CD4-positive, alpha-beta T cell treated with Interleukin-4 for 4 hours (primary cell): ENCODE data around the gene CCDC93.
"Not testable (repeated sequence)": the region's sequence is repeated elsewhere in the genome, so short reads cannot be mapped to it uniquely, and the experiment has no call there.

Experiments
- DNase-seq: peaks from one replicate; pipeline ENCODE4 v3.0.0-alpha.2; 2020

Gene CCDC93

DNA sequence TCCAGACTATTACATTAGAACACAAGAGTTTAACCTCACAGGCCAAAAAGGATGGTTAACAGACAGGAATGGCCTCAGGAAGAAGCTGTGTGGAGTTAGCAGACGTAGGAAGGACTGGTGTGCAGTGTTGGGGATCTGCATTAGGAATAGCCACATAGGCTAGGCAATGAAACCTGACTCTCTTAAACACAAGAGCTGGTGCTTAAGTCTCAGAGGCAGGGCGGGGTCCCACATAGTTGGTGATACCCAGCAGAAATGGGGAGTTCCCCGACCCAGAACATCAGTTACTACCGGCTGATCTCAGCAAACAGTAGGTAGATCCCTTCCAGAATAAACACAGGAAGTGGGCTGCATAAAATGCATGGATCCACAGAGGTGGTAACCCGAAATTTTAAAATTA lies 64.1 kb downstream of the CCDC93 start:
- no peak for DNase-seq

DNA sequence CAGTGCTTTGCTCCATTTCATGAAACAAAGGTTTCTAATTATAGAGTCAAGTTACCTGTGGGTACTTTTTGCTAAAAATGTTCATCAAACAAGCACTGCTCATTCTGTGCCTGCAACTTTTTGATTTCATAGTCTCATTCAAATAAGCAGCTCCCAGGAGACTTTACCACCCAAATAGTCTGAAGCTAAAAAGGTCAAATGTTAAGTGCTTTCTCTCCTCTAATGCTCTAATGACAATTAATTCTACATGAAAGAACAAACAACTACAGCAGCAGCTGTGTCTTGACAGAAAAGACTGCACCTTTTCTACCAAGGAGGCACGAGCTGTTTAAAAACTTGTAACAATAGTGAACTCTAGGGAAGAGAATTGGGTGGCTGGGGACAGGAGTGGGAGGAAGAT lies 65.3 kb downstream of the CCDC93 start:
- no peak for DNase-seq

DNA sequence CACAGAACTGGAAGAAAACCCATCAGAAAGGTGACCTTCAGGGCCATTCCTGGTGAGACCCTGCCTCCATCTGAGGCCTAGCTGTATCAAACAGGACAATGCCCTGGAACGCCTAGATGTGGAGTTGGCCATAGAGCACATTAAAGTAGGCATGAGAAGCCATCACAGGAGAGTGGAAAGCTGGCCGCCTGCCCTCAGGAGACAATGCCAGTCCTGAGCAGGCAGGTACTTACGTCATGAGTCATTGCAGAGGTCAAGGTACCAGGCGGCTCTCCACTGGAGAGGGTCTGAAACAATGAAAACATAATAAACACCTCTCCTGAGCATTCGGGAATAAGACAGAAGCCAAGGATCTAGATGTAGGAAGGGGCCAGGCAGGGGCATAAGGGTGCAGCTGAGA lies 68.6 kb downstream of the CCDC93 start:
- DNase-seq, result no peak

DNA sequence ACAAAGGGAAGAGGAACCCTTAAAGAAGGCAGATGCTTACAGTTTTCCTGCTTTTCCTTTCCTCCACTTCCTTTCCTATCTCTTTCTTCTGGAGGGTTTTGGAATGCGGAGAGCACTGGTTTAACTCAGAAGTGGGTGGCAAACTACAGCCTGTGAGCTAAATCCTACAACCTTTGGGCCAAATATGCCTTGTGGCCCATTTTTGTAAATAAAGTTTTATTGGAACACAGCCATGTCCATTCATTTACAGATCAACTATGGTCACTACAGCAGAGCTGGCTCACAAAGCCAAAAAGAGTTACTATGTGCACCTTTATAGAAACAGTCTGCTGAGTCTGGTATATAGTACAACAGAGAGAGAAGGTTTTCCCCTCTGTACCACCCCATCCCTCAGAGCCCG lies 69.1 kb downstream of the CCDC93 start:
- DNase-seq, result no peak

DNA sequence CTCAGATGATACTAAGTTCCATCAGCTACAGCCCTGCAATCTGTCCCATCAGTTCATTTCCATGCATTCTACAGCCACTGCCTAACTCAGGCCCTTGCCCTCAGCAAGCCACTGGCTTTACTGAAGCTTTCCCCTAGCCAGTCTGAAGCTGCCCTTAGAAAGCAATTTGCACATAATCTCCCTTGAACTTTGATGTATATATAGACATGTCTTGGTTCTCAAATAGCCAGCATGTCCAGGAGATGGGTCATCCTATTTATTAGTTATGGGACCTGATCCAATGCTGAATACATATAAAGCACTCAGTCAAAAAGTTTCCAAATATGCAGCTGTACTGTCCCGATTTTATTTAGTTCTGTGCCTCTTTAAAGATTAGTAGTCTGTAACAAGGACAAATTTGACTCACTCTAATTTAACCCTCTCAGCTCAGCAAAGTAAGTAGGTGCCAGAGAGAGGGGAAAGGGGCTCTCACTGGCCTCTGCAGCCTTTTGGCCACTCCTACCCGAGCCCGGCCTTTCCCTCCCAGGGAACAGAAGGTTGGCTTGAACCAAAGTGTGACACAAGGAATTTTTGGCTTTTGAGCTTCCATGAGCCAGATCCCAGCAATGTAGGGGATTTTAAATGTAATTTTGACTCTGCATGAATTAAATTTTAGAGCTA lies 70.7 kb downstream of the CCDC93 start:
- no peak for DNase-seq

DNA sequence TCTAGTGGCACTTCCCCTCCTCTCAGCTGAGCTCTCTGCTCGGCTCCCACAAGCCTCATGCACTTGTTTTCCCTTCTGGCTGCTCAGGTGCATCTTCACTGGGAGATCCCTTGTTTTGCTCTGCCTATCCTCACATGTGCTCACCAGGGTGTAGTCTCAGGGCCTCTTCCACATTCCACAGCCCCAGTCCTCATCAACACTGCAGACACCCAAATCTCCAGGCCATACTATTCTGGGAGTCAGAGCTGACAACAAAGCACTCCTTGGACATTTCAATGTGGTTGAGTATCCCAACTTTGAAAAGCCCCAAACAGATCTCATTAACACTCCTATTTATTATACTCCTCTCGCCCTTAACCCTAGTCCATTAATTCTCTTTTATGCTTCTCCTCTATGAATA lies 71.3 kb downstream of the CCDC93 start:
- no peak for DNase-seq

DNA sequence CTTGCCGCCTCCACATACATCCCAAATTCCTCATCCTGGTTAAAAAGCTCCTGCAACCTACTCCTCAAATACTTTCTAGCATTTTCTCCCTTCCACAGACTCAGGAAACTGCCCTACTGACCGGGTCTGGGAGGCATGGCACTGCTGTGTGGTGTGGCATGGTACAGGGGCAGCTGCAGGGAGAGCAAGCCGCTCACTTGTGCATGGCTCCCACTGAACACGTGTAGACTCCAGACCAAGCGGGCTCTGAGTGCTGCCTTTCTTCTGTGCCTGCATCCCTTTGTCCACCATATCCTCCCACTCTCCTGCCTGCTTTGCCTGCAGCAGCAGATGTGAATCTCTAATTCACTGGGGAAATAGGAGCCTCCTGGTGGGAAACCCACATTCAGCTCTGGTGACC lies 72.2 kb downstream of the CCDC93 start:
- no peak for DNase-seq

DNA sequence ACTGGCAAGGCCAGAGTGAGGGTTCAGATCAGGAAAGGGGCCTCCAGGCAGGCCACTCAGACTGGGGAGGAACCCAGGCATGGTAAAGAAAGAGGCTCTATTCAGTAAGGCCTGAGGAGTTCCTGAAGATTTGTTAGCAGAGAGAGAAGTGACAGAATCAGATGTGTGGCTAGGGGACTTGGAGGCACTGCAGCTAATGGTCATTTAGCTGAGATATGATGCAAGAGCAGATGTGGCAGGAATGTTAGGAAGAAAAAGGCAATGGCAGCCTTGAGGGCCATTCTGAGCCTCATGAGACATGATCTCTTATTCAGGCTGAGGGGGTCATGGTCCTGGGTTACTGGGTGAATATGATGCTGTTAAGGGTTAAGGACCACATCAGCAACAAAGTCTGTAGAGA lies 73.4 kb downstream of the CCDC93 start:
- no peak for DNase-seq

DNA sequence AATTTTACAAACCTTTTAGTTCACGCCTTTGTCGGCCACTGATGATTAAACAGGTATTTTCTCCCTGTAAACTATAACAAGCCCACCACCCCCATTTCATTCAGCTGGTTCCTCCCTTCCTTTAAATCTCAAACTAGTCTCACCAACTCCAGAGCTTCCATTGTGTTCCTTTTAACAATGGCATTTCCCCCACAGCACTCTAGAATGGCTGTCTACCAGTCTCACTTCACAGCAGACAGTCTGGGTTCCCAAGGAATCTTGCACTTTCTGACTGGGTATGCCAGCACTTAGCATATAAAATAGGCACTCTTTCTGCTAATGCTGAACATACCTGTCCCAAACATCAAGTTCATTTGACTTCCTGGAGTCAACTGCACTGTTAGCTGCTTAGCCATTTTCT lies 75.3 kb downstream of the CCDC93 start:
- DNase-seq, result no peak

DNA sequence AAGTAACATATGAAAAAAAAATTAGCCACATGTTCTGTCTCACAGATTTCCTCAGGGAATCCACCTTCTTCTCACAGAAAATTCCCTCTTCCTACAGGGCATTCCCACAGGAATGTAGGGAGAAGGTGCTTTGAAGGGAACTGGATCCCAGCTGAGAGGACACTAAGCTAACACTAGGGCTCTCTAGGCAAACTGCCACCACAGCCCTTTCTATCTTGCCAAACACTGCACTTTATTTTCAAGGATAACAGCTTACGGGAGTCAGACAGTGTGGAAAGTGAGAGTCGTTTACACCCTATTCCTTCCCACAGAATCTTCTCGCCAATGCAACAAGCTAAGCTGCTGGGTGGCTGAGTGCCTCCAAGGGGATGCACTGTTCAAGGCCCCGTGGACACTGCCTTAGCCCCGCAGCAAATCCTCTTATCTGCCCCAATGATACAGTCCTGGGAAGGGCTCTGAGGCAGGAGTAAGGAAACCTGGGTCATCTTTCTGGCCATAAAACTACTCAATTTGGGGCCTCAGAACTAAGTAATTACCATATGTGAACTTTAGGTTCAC lies 76.9 kb downstream of the CCDC93 start:
- DNase-seq, result no peak

DNA sequence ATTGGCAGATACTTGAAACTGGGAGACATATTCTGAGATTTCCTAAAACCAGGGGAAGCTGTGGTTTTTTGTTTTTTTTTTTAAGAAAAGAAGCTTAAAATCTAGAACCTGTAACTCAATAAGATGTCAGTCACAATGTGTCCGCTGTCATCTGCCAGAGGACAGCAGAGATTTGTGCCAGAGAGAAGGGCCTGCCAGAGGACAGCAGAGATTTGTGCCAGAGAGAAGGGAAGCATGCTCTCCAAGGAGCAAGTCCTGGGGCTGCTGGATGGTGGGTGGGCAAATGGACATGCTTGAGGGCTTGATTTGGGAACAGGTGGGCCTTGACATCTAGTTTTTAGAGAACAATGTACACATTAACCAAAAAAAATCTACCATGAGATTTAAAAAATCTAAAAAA lies 77.9 kb downstream of the CCDC93 start:
- DNase-seq, result no peak

DNA sequence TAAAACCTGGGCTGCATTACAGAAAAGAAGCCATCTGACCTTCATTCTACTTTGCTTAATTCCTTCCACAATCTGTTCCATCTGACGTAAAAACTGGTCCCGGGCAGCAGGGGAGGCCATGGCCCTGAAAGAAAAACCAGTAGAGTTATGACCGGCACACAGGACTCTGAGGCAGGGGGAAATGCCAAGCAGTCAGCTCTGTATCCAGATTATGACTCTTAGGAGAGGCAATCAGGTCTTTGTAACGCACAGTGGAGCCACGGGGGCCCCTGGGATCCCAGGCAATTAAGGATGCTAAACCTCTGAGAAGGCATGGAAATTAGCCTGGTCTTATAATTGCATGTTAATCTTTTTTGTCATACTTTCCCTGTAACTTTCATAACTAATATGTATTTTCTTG lies 78.4 kb downstream of the CCDC93 start:
- no peak for DNase-seq

DNA sequence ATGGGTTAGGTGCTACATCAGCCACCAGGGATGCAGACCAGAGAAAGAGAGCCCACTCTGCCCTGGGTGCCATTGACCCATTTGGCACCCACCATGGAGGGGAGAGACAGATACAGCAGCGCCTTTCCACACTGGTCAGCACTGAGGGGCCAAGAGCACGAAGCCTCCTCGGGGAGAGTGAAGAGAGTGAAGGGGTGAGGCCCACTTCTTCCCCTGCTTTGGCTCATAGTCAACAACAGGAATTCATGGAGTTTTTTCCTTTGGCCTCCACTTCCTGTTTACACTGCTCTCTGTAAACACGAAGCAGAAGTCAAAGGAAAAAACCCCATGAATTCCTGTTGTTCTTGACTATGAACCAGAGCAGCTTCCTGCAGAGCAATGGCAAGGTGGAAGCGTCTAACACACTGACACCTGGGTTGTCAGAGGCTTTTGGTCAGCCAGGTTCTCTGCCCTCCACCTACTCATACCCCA lies 80.0 kb downstream of the CCDC93 start:
- no peak for DNase-seq

DNA sequence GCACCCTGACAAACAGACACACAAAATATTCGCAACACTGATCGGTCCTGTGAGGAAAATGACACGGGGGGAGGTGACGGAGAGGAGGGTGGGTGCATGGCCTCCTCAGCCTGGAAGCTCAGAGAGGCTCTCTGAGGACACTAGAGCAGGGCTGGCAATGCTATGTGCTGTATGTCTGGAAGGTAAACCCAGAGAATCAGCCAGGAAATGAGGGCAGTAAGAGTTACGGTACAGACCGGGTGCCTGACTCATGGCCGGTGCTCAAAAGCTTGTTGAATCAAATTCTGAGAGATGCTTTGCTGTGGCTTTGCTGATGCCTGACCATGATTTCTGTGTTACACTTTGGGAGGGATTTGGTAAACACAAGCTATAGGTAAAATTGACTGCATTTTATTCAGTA lies 81.9 kb downstream of the CCDC93 start:
- DNase-seq, result no peak

DNA sequence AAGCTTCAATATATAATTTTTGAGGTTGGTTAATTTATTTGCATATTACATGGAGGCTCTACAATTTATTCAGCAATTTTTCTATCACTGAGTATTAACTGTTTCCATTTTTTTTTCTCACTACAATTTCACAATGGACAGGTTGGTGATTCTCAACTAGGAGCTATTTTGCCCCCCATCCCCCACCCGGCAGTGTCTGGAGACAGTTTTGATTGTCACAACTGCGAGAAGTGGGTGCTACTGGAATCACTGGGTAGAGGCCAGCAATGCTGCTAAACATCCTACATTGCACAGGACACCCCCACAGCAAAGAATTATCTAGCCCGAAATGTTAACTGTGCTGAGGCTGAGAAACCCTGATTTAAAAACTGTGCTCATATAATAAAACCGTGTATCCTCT lies 82.6 kb downstream of the CCDC93 start:
- no peak for DNase-seq

DNA sequence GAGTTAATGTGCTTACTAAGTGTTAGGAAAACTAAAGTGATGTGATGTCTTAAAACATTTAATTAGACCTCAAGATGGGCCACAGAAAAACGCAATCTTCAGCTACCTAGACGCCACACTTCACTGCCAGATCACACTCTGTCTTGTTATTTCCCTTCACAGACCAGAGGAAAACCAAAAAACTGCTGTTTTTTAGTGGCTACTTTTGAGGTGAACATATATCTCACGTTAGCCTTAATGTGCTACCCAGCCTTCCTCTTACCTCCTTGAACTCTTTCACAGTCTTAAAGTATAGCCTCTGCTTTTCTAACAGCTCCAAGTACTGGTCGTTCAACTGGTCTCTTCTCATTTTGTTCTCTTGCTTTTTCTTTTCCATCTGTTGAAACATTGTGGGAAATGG lies 83.1 kb downstream of the CCDC93 start:
- DNase-seq, result no peak

DNA sequence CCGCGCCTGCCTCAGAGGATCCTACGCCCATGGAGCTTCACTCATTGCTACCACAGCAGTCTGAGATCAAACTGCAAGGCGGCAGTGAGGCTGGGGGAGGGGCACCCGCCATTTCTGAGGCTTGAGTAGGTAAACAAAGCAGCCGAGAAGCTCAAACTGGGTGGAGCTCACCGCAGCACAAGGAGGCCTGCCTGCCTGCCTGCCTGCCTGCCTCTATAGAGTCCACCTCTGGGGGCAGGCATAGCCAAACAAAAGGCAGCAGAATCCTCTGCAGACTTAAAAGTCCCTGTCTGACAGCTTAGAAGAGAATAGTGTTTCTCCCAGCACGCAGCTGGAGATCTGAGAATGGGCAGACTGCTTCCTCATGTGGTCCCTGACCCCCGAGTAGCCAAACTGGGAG lies 90.4 kb downstream of the CCDC93 start:
- DNase-seq, result not testable (repeated sequence)

DNA sequence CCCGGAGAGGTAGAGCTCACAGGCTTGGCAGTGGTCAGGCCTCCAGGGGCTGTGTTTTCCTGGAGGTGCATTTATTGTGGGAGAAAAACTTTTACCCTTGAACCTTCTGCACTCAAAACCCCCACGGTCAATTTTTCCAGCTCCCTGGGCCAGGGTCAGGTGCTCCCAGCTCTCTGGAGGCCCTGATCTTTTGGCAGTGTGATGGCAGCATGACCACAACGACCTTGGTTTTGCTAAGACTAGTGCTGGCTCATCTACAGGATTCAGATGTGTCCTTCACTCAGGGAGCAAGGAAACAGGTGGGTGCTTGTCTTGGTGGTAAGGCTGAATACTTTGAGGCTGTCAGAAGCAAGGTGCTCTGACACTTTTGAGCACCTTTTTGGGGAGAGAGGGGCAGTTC lies 92.3 kb downstream of the CCDC93 start:
- no peak for DNase-seq

DNA sequence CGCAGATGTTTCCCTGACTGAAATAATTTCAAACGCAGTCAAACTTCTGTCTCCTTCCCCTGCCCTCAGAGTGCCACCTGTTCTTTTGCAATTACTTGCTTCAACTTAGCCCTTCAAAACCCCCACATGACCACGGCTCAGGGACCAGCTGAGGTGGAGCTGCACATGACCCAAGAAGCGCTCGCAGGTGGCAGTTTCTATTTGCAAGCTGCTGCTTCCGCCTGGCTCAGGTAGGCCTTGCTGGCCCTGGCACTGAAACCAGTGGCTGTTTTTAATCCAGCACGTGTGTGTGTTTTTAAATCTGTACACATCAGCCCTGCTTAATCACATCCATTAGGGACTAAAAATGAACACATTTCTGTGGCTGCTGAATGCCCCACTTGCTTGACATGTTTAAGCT lies 95.3 kb downstream of the CCDC93 start:
- DNase-seq, result no peak

DNA sequence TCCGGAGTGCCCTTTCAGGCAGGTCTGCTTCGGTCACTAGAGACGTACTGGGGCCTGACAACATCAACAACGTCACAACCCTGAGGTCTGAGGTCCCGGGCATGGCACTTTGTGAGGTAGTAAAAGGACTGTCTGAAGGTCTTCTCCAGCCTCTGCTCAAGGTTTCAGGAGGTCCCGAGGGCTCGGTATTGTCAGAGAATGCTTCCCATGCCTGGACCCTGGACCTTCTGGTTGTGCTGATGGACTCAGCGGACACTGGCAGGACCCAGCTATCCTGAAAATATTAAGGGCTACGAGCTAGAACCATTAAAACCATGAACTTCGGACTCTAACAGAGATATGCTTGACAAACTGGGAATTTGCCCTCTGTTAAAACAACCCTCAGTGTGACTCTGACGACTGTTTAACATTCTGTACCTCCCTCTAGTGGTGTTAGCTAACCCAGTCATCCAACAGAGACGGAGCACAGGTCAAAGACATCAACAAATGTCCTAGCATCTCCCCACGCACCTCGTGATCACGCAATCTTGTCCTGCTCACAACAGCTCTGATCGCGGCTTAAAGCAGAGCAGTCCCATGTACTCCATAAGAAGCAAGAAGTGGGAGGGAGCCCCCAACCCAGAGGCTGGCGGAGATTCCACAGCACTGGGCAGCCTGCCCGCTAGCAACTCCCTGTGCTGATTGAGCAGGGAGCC lies 96.5 kb downstream of the CCDC93 start:
- DNase-seq, result no peak

DNA sequence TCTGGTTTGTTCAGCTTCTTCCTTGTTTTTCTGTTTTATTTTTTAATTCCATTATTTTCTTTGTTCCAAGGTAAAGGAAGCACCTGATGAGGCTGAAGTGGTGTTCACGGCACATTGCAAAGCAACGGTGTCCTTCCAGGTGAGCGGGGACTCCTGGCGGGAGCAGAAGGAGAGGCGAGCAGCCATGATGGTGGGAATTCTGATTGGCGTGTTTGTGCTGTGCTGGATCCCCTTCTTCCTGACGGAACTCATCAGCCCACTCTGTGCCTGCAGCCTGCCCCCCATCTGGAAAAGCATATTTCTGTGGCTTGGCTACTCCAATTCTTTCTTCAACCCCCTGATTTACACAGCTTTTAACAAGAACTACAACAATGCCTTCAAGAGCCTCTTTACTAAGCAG lies 110.9 kb downstream of the CCDC93 start:
- no peak for DNase-seq

DNA sequence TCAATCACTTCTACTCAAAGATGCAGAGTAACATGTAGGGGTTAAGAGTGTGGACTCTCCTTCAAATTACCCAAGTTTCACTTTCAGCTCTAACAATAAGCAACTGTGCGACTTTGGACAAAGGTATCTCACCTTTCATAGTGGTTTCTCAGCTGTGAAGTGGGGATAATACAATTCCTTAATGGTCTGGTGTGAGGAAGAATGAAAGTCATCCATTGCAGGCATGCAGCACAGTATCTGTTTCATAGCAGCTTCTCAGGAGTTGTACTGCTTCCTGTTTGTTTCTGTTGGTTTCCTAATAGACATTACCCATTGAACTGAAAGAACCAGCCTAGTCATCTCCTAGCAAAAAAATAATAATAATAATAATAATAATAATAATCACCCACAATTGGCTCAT lies 125.0 kb downstream of the CCDC93 start:
- no peak for DNase-seq

DNA sequence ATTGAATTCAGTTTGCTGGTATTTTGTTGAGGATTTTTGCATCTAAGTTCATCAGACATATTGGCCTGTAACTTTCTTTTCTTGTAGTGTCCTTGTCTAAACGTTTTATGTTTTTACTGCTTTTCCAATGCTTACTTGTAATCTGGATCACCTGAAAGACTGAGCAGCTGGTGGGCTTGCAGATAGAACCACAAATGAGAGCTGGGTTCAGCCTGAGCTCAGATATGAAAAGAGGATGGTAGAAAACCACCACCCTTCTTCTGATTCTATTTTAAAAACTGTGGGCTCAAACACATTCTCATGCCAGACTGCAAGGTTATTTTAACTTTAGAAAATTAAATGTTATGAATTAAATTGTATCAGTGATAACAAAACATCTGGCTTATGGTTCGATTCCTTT lies 128.6 kb downstream of the CCDC93 start:
- no peak for DNase-seq

DNA sequence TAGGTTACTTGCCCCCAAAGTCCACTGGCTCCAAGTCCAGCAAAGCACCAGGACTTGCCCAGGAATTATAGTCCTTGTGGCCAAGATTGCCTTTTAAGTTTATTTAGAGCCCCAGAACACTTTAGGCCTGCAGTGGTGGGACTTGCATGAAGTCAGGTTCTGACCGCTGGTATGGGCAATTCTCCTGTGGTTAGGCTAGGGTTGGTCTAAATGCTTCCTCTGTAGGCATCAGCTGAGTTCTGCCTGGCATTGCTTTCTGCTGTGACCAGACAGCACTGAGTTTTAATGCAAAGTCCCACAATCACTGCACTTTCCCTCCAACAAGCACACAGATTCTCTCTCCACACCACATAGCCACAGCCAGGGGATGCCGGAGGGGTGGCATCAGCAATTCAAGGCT lies 134.9 kb downstream of the CCDC93 start:
- no peak for DNase-seq

DNA sequence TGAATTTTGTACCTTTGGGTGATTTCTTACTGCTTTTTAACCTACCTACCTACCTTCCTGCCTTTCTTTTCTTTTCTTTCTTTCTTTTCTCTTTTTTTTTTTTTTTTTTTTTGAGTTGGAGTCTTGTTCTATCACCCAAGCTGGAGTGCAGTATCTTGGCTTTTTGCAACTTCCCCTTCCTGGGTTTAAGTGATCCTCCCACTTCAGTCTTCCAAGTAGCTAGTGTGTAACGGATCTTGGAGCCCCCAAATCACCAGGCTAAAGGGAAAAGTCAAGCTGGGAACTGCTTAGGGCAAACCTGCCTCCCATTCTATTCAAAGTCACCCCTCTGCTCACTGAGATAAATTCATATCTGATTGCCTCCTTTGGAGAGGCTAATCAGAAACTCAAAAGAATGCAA lies 138.1 kb downstream of the CCDC93 start:
- DNase-seq, result no peak
